GM18507 (cell line): Measurements from ENCODE around the gene RAB11A.

Source experiments
- DNase-seq: peaks from one replicate; pipeline ENCODE4 v3.0.0; 2011; ENCODE audit warnings: low read depth; ENCODE audit not compliant: insufficient read length; ENCODE audit errors: extremely low spot score
- FAIRE-seq: peaks from 2 replicates; lab custom pipeline; 2011; peaks lifted over from hg19 to GRCh38; lab: Jason Lieb, UNC

The RAB11A gene

GRCh38 chr15:65930134-65930533 is 60.8 kb downstream of the RAB11A start:
- FAIRE-seq: no peak
- no peak for DNase-seq

DNA sequence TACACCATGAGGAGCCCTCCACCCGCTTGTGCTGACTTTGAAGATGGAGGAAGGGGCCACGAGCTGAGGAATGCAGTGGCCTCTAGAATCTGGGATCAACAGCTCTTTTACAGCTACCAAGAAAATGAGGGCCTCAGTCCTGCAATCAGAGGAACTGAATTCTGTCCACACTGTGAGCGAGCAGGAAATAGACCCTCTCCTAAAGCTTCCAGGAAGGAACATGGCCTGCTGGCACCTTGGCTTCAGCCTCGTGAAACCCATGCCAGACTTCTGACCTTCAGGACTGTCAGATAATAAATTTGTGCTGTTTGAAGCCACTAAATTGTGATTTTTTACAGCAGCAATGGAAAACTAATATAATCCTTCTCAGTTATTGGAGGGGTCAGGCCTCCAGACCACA is 61.9 kb downstream of the RAB11A start:
- no peak for FAIRE-seq

GRCh38 chr15:65935391-65935790 is 66.1 kb downstream of the RAB11A start:
- DNase-seq: no peak
- no peak for FAIRE-seq

More for the DNA sequence above, 61.9 kb downstream of the RAB11A start:
- no peak for DNase-seq

- no peak for FAIRE-seq
- DNase-seq: no peak
Observed at GRCh38 chr15:65936282-65936681, 67.0 kb downstream of the RAB11A start.

DNA sequence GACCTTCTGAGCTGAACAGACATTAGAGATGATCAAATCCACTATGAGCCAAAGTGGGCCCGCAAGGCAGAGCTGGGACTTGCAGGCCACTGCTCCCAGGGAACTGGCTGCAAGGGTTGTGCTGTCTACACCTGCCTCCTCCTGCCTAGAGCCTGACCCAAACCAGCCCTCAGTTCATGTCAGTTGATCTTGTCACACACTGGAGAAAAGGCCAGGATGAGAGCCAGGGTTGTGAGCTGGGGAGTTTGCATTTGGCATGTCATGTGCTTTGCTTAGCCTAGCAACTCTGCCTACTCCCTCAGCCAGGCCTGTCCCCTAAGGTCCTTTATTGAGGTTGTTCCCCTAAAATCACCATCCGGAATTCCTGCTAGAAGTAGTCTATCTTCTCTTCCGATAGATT is 67.8 kb downstream of the RAB11A start:
- FAIRE-seq: no peak
- no peak for DNase-seq

GRCh38 chr15:65937476-65937875 is 68.2 kb downstream of the RAB11A start:
- DNase-seq: no peak
- FAIRE-seq: no peak

DNA sequence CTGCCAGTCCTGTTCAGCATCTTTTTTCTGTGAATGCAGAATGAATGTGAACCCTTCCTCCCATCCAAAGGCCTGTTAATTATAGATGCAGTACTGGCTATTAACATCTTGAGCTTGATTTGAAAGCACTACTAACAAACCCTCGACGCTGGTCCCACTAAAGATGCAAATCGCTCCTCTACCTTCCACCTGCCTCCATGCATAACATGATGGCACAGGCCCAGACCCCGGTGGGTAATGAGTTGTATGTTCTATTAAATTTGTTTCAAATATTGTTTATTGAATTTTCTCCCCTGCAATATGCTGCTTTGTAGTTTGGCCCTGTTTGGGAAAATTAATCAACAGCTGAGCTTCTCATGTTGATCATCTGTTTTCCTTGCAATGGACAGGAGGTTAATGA is 69.3 kb downstream of the RAB11A start:
- FAIRE-seq: no peak
- DNase-seq: no peak

DNA sequence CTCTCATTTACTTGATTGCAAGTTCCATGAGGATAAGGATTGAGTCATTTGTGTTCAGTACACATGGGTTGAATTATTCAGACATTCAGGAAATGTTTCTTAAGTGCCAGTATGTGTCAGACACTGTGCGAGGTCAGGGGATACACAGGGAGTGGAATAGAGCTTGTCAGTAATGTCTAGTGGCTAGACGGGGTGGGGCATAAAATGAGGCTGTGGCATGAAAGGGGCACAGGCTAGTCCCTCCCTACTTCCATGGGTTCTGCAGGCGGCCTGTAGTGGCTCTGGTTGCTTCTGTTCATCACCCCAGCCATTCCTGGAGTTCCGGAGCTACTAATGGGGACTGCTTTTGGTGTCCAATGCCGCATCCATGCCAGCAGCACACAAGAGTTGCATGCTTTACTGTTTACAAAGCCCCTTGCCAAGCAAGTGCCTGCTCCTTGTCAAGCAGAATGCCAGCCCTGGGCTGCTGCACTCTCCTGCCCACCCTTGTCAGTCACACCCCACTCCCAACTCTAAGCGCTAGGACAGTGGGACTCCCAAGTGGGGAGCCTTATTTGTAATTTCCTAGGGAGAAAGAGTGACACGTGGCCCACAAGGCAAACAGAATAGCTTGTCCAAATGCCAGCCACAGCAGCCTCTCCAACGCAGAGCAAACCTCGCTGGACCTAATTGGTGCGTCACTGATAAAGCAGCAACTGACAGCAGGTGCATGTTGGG is 70.8 kb downstream of the RAB11A start:
- DNase-seq (no peak), FAIRE-seq (no peak)

- no peak for FAIRE-seq
- DNase-seq: no peak
Observed at GRCh38 chr15:65940618-65940909, 71.3 kb downstream of the RAB11A start.
